ENCODE data around the gene DOCK1.
A peak's percentile ranks its signal among the peaks of the same experiment; 100 is the strongest.
"Not testable (repeated sequence)": the region's sequence is repeated elsewhere in the genome, so short reads cannot be mapped to it uniquely, and the experiment has no call there.

Gene DOCK1

GRCh38 chr10:126911301-126911700 lies 6.1 kb downstream of the DOCK1 start:
- Histone ChIP-seq H3K4me1 (ENCODE audit: control insufficient read depth, insufficient read depth, low read length, unreplicated experiment) (no peaks in the 10 kb centered on the region), H2AFZ (ENCODE audit: low read length, unreplicated experiment) (no peak overlapping the region), H3K27me3 (ENCODE audit: insufficient read depth, low read length) (no peaks in the 10 kb centered on the region), H3K36me3 (ENCODE audit: insufficient read depth, low read length) (no peaks in the 10 kb centered on the region; the same call in 1 of the 2 replicates), H3K27ac (ENCODE audit: low read depth, low read length) (no peak overlapping the region), H3K79me2 (ENCODE audit: control insufficient read depth, insufficient read depth, low read length, unreplicated experiment) (peaks cover 91% of the 10 kb centered on the region), H3K4me3 (ENCODE audit: low read depth, low read length) (no peak overlapping the region)

DNA sequence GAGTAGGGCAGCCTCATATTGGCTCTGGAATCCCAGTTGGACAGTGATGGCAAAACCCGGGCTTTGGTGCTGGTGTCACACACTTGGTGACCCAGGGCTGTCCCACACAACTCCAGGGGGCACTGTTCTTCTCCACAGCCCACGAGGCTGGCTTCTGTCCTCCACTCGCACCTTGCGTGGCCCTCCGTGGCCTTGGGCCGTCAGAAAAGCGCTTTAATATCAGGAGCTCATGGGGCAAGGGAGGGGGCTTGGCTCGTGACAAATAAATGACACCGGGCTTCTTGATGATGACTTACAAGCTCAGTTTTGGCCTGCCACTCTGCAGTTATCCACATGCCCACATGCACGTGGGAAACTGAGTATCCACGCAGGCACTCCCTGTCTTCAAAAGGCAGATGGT lies 8.1 kb downstream of the DOCK1 start:
- Histone ChIP-seq H2AFZ (ENCODE audit: low read length, unreplicated experiment) (no peak overlapping the region), H3K27me3 (ENCODE audit: insufficient read depth, low read length) (no peaks in the 10 kb centered on the region), H3K36me3 (ENCODE audit: insufficient read depth, low read length) (no peaks in the 10 kb centered on the region; the same call in 1 of the 2 replicates), H3K4me1 (ENCODE audit: control insufficient read depth, insufficient read depth, low read length, unreplicated experiment) (no peaks in the 10 kb centered on the region), H3K27ac (ENCODE audit: low read depth, low read length) (no peak overlapping the region), H3K79me2 (ENCODE audit: control insufficient read depth, insufficient read depth, low read length, unreplicated experiment) (peaks cover 91% of the 10 kb centered on the region), H3K4me3 (ENCODE audit: low read depth, low read length) (no peak overlapping the region)

- no peak overlapping the region for H2AFZ ChIP-seq (ENCODE audit: low read length, unreplicated experiment)
- H3K79me2 ChIP-seq (ENCODE audit: control insufficient read depth, insufficient read depth, low read length, unreplicated experiment), result peaks cover 83% of the 10 kb centered on the region
- no peaks in the 10 kb centered on the region for H3K27me3 ChIP-seq (ENCODE audit: insufficient read depth, low read length)
- no peak overlapping the region for H3K4me3 ChIP-seq (ENCODE audit: low read depth, low read length)
- H3K36me3 ChIP-seq (ENCODE audit: insufficient read depth, low read length), result no peaks in the 10 kb centered on the region; the same call in 1 of the 2 replicates
- no peaks in the 10 kb centered on the region for H3K4me1 ChIP-seq (ENCODE audit: control insufficient read depth, insufficient read depth, low read length, unreplicated experiment)
- H3K27ac ChIP-seq (ENCODE audit: low read depth, low read length), result no peak overlapping the region
Measured at GRCh38 chr10:126914561-126914960, 9.3 kb downstream of the DOCK1 start.

DNA sequence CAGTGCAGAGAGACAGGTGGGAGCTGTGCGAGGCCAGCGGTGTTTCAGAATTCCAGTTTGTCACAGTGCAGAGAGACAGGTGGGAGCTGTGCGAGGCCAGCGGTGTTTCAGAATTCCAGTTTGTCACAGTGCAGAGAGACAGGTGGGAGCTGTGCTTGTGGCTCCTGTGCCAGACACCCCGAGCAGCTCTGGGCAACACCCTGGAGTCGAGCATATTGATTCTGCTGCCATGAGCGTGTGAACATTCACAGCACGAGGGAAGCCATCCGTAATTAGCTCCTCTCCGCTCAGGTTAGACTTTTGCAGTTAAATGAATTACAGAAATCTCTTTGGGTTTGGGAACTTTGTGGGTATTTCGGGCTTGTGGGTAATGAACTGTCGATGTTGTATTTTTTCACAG lies 11.7 kb downstream of the DOCK1 start:
- not testable (repeated sequence) for H2AFZ ChIP-seq (ENCODE audit: low read length, unreplicated experiment); H3K27me3 ChIP-seq (ENCODE audit: insufficient read depth, low read length); H3K4me3 ChIP-seq (ENCODE audit: low read depth, low read length); H3K36me3 ChIP-seq (ENCODE audit: insufficient read depth, low read length); H3K4me1 ChIP-seq (ENCODE audit: control insufficient read depth, insufficient read depth, low read length, unreplicated experiment); H3K27ac ChIP-seq (ENCODE audit: low read depth, low read length)
- peaks cover 66% of the 10 kb centered on the region for H3K79me2 ChIP-seq (ENCODE audit: control insufficient read depth, insufficient read depth, low read length, unreplicated experiment)

GRCh38 chr10:126917375-126917774 lies 12.1 kb downstream of the DOCK1 start:
- peaks cover 63% of the 10 kb centered on the region for H3K79me2 ChIP-seq (ENCODE audit: control insufficient read depth, insufficient read depth, low read length, unreplicated experiment)
- H3K4me3 ChIP-seq (ENCODE audit: low read depth, low read length), result no peak overlapping the region
- peaks cover 6% of the 10 kb centered on the region for H3K4me1 ChIP-seq (ENCODE audit: control insufficient read depth, insufficient read depth, low read length, unreplicated experiment)
- H3K27me3 ChIP-seq (ENCODE audit: insufficient read depth, low read length), result no peaks in the 10 kb centered on the region
- H2AFZ ChIP-seq (ENCODE audit: low read length, unreplicated experiment), result no peak overlapping the region
- H3K27ac ChIP-seq (ENCODE audit: low read depth, low read length), result no peak overlapping the region
- H3K36me3 ChIP-seq (ENCODE audit: insufficient read depth, low read length), result no peaks in the 10 kb centered on the region

DNA sequence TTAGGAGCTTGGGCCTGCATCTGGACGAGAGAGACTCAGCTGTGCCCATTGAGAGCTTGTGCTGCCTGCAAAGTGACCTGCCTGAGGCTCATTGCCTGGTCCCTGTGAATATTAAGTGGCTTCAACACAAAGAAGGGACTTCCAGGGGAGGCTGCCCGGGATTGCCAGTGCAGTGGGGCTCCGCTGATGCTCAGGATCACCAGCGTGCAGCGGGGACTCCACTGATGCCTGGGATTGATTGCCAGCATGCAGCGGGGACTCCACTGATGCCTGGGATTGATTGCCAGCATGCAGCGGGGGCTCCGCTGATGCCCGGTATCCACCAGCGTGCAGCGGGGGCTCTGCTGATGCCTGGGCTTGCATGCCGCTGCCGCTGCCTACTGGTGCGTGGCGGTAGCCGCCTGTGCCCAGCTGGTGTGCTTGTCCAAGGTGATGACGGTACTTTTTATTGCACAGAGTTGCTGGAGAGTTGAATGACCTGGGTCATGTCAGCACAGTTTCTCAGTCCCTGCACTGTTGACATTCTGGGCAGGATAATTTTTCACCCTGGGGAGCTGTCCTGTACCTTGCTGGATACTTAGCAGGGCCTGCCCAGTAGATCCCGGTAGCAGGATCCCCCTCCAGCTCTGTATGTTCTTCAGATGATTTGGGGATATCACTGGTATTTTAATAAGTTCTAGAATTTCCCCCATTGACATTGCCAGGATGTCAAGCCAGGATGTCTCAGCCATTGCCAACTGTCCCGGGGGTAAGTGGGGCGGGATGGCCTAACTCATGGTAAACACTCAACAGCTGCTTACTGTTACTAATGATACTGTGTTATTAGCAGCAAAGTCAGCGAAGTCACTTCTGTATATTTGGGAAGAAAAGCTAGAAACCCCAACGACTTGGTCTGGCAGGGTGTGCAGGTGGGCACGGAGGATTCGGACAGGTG lies 13.0 kb downstream of the DOCK1 start:
- no peaks in the 10 kb centered on the region for H3K27me3 ChIP-seq (ENCODE audit: insufficient read depth, low read length)
- H3K4me3 ChIP-seq (ENCODE audit: low read depth, low read length), result no peak overlapping the region
- H3K4me1 ChIP-seq (ENCODE audit: control insufficient read depth, insufficient read depth, low read length, unreplicated experiment), result peaks cover 8% of the 10 kb centered on the region
- H3K27ac ChIP-seq (ENCODE audit: low read depth, low read length), result no peak overlapping the region
- no peaks in the 10 kb centered on the region for H3K36me3 ChIP-seq (ENCODE audit: insufficient read depth, low read length)
- H3K79me2 ChIP-seq (ENCODE audit: control insufficient read depth, insufficient read depth, low read length, unreplicated experiment), result peaks cover 56% of the 10 kb centered on the region
- no peak overlapping the region for H2AFZ ChIP-seq (ENCODE audit: low read length, unreplicated experiment)

DNA sequence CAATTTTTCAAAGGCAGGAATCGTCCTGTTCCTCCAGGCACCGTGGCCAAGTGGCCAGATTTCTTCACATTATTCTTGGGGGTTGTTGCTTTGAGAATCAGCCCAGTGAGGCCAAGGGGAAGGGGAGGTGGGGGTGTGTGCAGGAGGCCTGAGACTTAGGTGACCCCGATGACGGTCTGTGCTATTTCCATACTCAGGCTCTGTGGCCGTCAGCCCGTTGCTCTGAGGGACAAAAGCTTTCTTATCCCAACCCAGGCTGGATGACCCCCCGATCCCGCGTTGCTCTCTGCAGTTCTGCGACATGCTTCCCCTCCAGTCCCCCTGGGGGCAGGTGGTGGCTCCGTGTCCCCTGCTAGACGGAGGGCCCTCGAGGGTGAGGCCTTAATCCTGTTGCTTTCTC lies 14.2 kb downstream of the DOCK1 start:
- Histone ChIP-seq H2AFZ (ENCODE audit: low read length, unreplicated experiment) (no peak overlapping the region), H3K4me1 (ENCODE audit: control insufficient read depth, insufficient read depth, low read length, unreplicated experiment) (peaks cover 11% of the 10 kb centered on the region), H3K36me3 (ENCODE audit: insufficient read depth, low read length) (no peaks in the 10 kb centered on the region), H3K79me2 (ENCODE audit: control insufficient read depth, insufficient read depth, low read length, unreplicated experiment) (peaks cover 47% of the 10 kb centered on the region), H3K4me3 (ENCODE audit: low read depth, low read length) (no peak overlapping the region), H3K27ac (ENCODE audit: low read depth, low read length) (no peak overlapping the region), H3K27me3 (ENCODE audit: insufficient read depth, low read length) (no peaks in the 10 kb centered on the region)

- no peak overlapping the region for H3K27ac ChIP-seq (ENCODE audit: low read depth, low read length)
- H3K79me2 ChIP-seq (ENCODE audit: control insufficient read depth, insufficient read depth, low read length, unreplicated experiment), result peaks cover 46% of the 10 kb centered on the region
- no peak overlapping the region for H2AFZ ChIP-seq (ENCODE audit: low read length, unreplicated experiment)
- H3K27me3 ChIP-seq (ENCODE audit: insufficient read depth, low read length), result no peaks in the 10 kb centered on the region
- H3K4me1 ChIP-seq (ENCODE audit: control insufficient read depth, insufficient read depth, low read length, unreplicated experiment), result peaks cover 19% of the 10 kb centered on the region
- no peak overlapping the region for H3K4me3 ChIP-seq (ENCODE audit: low read depth, low read length)
- H3K36me3 ChIP-seq (ENCODE audit: insufficient read depth, low read length), result no peaks in the 10 kb centered on the region
Measured at GRCh38 chr10:126921162-126921561, 15.9 kb downstream of the DOCK1 start.

GRCh38 chr10:126921974-126922525 lies 16.8 kb downstream of the DOCK1 start:
- Histone ChIP-seq H2AFZ (ENCODE audit: low read length, unreplicated experiment) (no peak overlapping the region), H3K27ac (ENCODE audit: low read depth, low read length) (peak overlapping the region; percentile 32), H3K27me3 (ENCODE audit: insufficient read depth, low read length) (no peaks in the 10 kb centered on the region), H3K4me3 (ENCODE audit: low read depth, low read length) (no peak overlapping the region), H3K4me1 (ENCODE audit: control insufficient read depth, insufficient read depth, low read length, unreplicated experiment) (peaks cover 19% of the 10 kb centered on the region), H3K79me2 (ENCODE audit: control insufficient read depth, insufficient read depth, low read length, unreplicated experiment) (peaks cover 44% of the 10 kb centered on the region), H3K36me3 (ENCODE audit: insufficient read depth, low read length) (no peaks in the 10 kb centered on the region)

- Histone ChIP-seq H3K4me1 (ENCODE audit: control insufficient read depth, insufficient read depth, low read length, unreplicated experiment) (peaks cover 19% of the 10 kb centered on the region), H2AFZ (ENCODE audit: low read length, unreplicated experiment) (no peak overlapping the region), H3K27me3 (ENCODE audit: insufficient read depth, low read length) (no peaks in the 10 kb centered on the region), H3K27ac (ENCODE audit: low read depth, low read length) (0 out of 2 replicates have a peak overlapping the region, but pooled peaks have one; percentile 18), H3K79me2 (ENCODE audit: control insufficient read depth, insufficient read depth, low read length, unreplicated experiment) (peaks cover 38% of the 10 kb centered on the region), H3K4me3 (ENCODE audit: low read depth, low read length) (no peak overlapping the region), H3K36me3 (ENCODE audit: insufficient read depth, low read length) (no peaks in the 10 kb centered on the region)
Measured at GRCh38 chr10:126924180-126924914, 19.1 kb downstream of the DOCK1 start.

Data from ACC112 (cell line).